GM21825 (cell line): Measurements from ENCODE around the gene ADRB2.
"Not testable (repeated sequence)": the region's sequence is repeated elsewhere in the genome, so short reads cannot be mapped to it uniquely, and the experiment has no call there.

Experiments
- ATAC-seq: cut with Tn5 transposase; IDR thresholded peaks from one replicate; pipeline ENCODE4 v1.9.1; 2021; ENCODE audit warnings: mild to moderate bottlenecking, moderate library complexity; ENCODE audit not compliant: unreplicated experiment

Gene ADRB2

DNA sequence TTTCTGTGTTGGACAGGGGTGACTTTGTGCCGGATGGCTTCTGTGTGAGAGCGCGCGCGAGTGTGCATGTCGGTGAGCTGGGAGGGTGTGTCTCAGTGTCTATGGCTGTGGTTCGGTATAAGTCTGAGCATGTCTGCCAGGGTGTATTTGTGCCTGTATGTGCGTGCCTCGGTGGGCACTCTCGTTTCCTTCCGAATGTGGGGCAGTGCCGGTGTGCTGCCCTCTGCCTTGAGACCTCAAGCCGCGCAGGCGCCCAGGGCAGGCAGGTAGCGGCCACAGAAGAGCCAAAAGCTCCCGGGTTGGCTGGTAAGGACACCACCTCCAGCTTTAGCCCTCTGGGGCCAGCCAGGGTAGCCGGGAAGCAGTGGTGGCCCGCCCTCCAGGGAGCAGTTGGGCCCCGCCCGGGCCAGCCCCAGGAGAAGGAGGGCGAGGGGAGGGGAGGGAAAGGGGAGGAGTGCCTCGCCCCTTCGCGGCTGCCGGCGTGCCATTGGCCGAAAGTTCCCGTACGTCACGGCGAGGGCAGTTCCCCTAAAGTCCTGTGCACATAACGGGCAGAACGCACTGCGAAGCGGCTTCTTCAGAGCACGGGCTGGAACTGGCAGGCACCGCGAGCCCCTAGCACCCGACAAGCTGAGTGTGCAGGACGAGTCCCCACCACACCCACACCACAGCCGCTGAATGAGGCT lies at the start of gene ADRB2:
ADRB2 (plus strand) TSS at position 559 of the 686 bp plus-strand sequence. CDS start 221 bp downstream, outside the sequence.
- peak; percentile 97 for ATAC-seq

DNA sequence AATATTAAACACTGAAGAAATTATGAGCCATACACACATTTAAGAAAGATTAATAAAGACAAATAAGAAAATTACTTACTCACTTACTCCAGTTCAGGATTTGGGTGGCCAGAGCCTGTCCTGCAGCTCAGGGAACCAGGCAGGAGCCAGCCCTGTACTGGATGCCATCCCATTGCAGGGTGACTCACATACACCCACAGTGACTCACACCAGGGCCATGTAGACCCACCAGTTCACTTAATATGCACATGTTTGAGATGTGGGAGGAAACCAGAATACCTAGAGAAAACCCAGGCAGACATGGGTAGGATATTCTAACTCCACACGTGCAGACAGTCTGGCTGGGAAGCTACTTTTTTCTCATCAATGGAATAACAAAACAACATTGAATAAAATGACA lies 49.6 kb upstream of the ADRB2 start:
- ATAC-seq = no peak

DNA sequence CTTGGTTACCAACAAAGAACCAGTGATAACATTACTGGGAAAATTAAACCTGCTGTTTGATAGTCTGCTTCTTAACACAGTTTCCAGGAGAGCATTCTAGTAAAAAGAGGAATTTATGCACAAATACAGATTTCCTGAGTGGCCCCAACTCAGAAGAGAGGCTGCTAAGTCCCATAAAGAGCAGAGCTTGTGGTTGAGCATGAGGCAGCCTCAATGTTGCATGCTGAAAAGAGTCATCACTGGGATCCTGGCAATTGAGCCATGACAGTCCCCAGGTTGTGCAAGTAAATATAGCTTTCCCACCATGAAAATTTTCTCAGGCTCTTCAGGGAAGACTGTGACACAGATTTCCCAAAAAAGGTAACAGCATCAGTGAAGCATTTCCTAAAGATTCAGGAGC lies 47.5 kb upstream of the ADRB2 start:
- no peak for ATAC-seq

DNA sequence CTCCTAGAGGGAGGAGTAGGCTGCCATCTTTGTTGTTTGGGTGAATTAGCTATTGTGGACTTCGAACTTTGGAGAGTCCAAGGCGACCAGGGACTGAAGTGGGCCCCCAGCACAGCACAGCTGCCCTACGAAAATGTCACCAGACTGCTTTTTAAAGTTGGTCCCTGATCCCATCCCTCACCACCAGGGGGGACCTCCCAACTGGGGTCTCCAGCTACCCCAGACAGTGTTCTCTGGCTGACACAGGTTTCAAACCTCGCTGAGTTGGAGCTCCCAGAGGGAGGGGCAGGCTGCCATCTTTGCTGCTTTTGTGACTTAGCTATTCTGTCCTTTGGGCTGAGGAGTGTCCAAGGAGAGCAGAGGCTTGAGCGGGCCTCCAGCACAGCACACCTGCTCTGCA lies 45.7 kb upstream of the ADRB2 start:
- no peak for ATAC-seq

DNA sequence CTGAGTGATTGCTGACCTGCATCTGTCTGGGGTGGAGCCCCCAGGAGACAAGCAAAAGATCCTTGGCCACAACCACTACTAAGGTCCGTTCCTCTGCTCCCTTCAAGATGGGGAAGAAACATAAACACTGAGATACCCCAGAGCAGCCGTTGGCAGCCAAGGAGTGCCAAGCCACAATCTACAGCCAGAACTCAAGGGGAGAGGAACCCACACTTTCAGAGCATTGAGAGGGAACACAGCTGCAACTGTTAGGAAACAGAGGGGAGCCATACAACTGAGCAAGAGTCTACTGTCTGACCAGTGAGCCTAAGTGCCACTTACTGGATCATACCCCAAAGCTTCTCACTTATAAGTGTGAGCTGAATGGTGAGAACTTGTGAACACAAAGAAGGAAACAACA lies 44.6 kb upstream of the ADRB2 start:
- ATAC-seq = no peak

DNA sequence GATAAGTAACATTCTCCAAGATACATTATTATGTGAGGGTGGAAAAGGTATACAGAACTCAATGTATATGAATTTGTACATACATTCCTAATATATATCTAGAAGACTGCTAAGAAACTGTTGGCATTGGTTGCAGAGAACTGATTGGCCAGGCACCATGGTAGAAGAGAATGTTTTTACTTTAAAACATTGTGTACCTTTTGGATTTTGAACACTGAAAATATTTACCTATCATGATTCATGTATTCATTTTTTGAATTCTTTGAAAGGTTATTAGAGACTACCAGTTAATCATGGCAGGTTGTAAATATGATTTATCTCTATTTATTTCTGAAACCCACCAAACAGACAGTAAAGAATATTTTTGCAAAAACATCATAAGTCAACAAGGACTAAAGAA lies 41.2 kb upstream of the ADRB2 start:
- ATAC-seq = no peak

DNA sequence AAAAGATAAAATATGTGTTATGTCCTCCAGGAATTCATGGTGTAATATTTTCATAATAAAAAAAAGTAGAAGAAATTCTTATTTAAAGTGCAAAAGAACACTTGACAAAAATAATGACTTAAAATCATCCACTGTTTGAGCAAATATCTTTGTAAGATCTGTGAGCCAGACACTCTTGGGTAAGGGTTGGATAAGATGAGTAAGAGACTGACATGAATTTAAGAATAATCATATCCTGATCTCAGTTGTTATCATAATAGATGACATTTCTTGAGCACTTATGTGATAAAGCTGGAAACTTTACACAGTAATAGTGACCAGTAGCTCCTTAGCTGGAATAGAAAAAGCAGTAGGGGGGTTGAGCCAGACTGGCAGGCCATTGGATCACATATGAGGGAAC lies 40.0 kb upstream of the ADRB2 start:
- ATAC-seq = no peak

DNA sequence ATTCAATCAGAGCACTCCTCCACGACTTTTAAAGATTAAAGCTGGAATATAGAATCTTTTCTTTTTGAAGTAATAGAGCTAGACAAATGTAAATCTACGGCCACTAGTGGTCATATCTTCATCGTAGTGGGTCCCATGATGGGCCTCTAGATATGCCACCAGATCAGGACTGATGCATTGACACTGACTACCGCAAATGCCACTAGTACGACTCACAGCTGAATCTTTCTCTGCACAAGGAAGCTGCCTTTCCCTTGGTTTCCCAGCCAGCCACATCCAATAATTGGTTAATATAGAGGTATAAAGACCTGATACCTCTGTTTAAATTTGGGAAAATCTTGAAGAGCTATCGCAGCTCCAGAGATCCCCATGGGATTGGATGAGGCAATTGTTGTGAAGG lies 37.8 kb upstream of the ADRB2 start:
- no peak for ATAC-seq

DNA sequence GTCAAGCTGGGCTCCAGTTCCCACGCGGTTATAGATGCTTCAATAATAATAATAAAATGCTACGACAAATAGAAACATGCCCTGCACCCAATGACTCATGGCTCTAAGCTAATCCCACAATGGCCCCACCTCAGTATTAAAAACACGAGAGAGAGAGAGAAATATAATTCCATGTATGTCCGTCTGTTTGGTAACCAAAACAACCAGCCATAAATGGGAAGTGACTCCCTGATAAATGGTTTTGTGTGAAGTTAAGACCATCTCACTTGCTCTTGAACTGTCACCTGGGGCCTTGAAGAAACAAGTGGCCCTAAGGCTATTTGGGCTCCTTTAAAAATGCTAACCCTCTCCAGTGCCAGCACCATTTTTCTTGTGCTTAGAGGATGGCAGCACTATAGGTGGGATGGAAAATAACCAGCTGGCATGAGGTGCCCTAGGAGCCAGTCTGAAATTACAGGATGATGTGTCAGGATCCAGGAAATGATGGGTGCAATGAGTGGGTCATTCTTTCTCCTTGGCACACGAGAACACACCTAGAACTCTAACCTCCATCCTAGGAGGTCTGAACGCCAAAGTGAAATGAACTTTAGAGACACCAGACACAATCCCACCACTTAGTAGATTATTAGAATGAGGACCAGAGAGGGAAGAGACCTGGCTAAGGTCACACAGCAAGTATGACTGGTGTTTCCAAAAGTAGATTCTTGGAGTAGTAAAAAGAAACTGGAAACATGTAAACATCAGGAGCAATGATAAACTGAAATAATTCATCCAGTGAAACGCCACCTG lies 35.7 kb upstream of the ADRB2 start:
- ATAC-seq = no peak

DNA sequence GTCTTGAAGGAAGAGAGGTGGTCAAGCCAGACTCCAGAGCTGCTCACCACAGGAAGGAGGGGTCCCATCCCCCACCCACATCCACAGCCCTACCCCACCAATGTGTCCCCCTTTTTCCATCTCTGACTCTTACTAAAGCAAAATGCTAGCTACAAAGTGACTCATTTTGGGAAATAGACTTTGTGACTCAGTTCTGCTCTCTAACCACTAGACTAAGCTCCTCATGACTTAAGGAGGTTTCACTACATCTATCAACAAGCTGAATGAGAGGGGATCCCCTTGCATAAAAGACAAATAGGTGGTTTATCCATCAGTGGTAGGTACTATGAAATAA lies 35.1 kb upstream of the ADRB2 start:
- peak; percentile 86 for ATAC-seq

DNA sequence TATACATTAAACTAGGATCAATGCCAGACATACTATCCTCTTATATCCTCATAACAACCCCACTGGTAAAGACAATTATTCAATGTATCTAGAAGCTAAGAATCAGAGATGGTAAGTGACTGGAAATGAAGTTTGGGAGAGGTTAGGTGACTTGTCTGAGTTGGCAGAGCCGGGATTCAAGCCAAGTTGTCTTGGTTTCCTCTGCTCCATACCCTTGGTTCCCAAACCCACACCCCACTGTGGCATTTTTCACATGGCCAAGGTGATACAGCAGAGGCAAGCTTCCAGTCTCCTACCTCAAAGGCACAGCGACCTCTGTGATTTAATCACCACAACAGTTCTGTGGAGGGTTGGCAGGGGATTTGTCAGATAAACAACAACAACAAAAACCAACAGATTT lies 34.7 kb upstream of the ADRB2 start:
- ATAC-seq = no peak

DNA sequence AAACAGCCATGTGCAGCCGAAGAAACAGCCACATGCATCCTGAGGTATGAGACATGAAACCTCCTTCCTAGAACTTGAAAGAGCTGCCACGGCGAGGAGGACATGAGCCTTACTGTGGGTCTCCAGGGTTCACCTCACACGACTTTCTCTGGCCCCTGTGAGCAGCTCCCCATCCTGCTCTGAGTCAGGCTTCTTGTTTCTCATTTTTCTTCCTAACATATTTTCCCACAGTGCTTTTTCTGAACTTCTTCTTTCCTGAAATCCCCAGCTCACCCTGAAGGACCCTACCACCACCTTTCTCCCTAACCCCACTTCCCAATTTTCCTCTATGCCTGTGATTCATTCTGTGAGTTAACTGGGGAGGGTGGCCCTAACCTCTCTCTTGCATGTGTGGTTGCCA lies 33.7 kb upstream of the ADRB2 start:
- no peak for ATAC-seq

DNA sequence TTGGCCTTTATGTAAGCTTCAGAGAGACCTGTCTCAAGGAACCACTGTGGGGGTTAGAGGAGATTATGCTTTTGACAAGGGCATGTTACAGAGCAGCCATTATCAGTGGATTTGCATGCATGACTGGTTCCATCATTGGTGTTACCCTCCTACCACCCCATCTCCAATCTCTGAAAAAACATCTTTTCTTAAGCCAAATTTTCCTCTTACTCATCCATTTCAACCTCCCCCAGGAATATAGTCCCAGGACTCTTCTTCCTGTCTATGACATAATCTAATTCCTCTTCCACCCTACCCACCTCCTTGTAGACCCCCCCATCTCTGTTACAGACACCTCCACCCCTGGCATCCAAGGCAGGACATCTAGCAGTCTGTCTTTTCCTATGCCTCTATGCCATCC lies 33.1 kb upstream of the ADRB2 start:
- no peak for ATAC-seq

DNA sequence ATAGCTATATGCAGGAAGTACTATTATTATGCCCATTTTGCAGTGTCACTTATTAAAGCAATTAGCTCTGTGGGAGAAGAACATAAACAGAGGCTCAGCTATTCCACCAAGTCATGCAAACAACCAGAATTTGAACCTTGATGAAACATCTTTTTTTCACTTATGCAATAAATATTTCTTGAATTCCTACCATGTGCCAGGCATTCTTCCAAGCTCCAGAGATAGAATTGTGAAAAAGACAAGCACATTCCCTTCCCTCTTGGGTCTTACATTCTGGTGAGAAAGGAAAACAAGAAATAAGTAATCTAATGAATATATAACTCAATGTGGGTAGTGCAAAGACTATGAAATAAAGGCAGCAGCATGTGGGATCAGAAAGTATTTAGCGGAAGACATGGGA lies 32.1 kb upstream of the ADRB2 start:
- no peak for ATAC-seq

DNA sequence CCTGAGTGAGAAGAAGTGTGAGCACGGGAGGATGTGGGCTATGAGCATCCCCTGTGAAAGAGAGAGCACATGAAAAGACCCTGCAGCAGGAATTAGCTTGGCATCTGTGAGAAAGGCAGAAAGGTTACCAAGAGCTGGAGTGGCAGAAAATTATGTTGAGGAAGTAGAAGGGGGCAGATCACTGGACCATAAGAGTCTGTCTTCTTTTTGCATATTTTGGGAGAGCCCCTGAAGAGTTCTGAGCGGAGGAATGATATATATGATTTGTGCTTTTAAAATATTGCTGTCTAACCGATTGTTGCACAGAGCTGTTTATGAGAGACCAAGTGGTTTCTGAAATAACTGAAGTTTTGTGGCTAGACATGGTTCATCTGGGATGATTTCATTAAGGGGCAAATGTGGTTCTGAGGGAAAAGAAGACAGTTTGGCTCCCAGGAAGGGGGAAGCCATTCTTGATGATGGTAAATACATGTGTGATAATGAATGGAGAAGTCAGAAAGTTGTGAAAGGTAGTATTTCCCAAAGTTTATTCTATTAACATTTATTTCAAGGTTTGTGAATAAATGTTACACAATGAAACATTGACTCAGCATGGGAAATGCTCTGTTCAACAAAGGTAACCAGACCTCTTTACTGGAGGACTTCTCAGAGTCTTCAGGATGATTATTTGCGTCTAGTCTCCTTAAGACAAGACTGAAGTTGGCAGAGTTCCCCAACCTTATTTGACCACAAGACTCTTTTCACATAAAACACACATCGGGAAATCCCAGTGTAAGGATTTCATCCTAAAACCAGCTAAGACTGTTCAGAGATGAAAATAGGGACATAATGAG lies 31.5 kb upstream of the ADRB2 start:
- ATAC-seq = no peak

DNA sequence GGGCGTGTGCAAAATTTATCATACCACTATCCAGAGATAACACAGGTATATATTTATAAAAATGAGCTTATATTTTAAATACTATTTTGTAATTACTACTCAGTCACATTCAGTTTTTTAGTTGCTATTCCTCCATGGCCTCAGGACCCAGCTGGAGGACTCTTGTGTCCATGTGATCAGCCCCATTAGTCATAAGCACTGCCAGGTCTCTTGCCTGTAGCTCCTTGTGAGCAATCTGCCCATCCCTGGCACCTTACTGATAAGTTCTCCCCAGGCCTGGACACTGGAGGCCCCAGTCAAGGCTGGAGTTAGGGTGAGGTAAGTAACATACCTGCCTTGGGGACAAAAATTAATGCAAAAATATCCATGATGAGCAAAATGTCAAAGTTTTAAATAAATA lies 29.5 kb upstream of the ADRB2 start:
- no peak for ATAC-seq

DNA sequence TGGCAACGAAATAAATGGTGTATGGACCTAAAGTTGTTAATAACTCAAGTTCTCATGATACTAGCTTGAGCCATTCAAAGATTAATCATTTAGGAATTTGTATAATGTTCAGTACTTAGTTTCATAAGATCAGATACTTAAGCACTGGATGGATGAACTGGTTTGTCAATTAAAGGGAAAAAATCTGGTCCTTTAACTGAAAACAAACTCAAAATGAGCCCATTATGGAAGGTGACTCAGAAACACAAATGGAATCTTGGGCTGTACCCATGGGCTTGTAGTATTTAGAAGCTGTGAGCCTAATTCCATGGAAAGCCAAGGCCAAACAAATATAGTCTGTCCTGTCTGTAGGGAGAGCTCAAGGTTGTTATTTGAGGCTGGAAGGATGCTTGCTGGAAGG lies 27.6 kb upstream of the ADRB2 start:
- no peak for ATAC-seq

DNA sequence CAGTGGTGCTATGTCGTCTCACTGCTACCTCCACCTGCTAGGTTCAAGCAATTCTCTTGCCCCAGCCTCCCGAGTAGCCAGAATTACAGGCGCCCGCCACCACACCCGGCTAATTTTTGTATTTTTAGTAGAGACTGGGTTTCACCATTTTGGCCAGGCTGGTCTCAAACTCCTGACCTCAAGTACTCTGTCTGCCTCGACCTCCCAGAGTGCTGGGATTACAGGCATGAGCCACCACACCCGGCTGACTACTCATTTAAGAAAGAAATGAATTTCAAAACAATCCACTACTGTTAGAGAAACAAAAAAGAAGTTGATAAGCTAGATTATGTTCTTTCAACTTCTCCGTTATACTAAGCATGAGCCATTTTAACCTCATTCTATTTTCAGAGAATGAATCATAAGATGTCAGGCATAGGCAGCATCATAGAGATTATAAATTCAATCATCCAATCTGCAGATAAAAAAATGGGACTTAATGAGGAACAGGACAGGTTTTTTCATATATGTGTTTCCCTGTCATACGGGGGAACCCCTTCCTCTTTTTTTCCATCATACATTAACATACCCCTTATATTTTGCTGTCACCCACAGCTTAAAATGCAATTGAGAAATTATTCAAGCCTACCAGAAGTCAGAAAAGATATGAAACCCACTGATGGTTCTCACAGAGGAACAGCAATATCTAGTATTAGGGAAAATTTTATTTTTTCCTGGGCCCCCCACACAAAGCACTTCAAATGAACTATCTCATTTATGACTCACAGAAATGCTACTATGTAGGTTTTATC lies 26.5 kb upstream of the ADRB2 start:
- no peak for ATAC-seq

DNA sequence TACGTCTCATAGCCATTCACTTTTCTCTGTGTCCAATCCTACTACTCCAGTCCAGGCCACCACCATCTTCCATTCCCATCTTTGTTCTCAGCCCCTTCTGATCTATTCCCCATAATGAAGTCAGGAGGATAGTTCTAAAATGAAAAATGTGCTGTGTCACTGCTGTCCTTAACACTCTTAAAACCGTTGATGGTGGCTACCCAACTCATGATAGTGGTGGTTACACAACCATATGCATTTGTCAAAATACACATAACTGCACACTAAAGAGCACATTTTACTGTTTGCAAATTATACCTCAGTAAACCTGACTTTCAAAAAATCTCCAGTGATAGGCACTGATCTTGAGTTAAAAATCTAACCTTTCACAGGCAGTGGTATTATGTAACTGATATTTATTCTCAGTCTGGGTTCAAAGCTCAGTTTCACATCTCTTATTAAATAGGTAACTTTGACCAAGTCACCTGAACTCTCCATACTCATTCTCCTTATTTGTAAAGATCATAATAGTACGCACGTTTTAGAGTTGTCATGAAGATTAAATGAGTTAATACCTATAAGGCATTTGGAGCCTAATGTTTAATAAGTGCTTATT lies 24.6 kb upstream of the ADRB2 start:
- no peak for ATAC-seq

DNA sequence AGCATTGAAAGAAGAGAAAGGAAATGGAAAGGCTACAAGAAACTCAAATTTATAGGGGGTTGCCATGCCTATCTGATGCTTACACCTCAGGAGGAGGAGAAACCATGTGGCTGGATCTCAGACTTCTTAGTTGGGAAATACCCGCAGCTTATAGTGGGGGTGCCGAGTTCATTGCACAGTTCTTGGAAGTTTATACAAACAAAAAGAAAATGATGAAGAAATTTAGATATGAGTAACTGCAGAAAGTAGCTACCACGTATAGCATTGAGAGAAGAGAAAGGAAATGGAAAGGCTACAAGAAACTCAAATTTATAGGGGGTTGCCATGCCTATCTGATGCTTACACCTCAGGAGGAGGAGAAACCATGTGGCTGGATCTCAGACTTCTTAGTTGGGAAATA lies 23.0 kb upstream of the ADRB2 start:
- ATAC-seq = not testable (repeated sequence)

DNA sequence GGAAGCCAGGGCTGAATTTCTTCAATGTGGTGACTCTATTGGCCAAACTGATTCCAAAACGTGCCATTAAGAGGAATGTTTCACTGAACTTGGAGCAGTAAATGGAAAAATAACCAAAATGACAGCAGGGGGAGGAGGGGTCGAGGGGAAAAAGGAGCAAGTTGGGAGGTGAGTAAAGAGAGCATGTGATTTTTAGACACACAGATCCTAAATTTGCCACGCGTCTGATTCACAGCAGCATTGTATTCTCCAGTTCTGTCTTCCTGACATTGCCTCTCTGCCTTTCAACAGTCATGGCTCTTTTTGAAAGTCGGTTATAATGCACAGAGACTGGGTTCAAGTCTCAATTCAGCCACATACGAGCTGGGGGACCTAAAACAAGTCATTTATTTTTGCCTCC lies 22.0 kb upstream of the ADRB2 start:
- ATAC-seq = no peak
